ENCODE data around the gene UQCC2. TPM values are rescaled to one million over a fixed set of nuclear protein-coding genes. Genes with fewer than 3 reads are reported as not detected.

Gene UQCC2
- total RNA-seq, 4 donors from 2014 or later, result 11.3 to 39.4 (median 21.7) TPM

DNA sequence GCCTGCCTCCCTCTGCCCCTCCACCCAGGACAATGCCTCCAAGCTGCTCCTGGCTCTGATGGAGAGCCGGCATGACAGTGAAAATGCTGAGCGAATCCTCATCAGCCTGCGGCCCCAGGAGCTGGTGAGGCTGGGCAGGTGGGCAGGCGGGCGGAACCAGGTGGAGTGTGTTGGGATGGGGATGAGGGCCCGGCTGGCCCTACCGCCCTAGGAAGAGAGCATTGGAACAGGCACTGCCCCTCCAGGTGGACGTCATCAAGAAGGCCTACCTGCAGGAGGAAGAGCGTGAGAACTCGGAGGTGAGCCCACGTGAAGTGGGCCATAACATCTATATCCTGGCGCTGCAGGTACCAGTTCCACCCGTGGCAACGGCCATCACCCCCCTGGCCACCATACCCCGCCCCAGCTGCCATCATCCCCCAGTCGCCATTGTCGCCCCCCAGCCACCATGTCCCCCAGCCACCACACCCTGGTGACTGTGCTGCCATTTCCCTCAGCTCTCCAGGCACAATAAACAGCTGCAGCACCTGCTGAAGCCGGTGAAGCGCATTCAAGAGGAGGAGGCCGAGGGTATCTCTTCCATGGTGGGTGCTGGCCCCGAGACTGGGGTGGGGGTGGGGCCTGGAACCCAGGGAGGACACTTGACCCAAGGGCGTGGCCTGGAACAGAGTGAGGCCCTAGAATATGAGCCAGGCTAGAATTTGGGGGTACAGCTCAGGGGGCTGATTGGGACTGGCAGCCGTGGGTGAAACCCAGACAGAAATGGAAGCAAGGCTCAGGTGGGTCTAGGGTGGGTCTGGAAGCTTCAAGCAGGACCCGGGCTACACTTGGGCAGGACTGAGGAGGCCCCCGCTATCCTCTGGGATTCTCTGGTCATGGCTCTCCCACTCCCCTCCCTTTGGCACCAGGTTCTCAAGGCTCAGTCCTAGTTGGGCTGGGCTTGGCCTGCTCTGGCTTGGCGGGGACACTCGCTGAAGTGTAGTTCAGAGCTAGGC lies 24.2 kb downstream of the UQCC2 start:
- no peaks in the 10 kb centered on the region for H3K27me3 ChIP-seq
- H3K36me3 ChIP-seq, result peaks cover 100% of the 10 kb centered on the region
- H3K4me3 ChIP-seq, result no peak overlapping the region
- no peak overlapping the region for H3K27ac ChIP-seq
- DNase-seq (ENCODE audit: low spot score in 2 of 2), result no peak
- no peaks in the 10 kb centered on the region for H3K9me3 ChIP-seq
- TF ChIP-seq POLR2A (IDR thresholded peaks at IDR 0.05) (no peak), EP300 (IDR thresholded peaks at IDR 0.05) (no peak), POLR2AphosphoS5 (IDR thresholded peaks at IDR 0.05) (no peak)
- TF ChIP-seq, protein P1, sequence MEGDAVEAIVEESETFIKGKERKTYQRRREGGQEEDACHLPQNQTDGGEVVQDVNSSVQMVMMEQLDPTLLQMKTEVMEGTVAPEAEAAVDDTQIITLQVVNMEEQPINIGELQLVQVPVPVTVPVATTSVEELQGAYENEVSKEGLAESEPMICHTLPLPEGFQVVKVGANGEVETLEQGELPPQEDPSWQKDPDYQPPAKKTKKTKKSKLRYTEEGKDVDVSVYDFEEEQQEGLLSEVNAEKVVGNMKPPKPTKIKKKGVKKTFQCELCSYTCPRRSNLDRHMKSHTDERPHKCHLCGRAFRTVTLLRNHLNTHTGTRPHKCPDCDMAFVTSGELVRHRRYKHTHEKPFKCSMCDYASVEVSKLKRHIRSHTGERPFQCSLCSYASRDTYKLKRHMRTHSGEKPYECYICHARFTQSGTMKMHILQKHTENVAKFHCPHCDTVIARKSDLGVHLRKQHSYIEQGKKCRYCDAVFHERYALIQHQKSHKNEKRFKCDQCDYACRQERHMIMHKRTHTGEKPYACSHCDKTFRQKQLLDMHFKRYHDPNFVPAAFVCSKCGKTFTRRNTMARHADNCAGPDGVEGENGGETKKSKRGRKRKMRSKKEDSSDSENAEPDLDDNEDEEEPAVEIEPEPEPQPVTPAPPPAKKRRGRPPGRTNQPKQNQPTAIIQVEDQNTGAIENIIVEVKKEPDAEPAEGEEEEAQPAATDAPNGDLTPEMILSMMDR (IDR thresholded peaks at IDR 0.05), result no peak
- H3K4me1 ChIP-seq, result peaks cover 2% of the 10 kb centered on the region
- WGBS, result 90% methylated on average over 21 of the region's 27 CpGs

DNA sequence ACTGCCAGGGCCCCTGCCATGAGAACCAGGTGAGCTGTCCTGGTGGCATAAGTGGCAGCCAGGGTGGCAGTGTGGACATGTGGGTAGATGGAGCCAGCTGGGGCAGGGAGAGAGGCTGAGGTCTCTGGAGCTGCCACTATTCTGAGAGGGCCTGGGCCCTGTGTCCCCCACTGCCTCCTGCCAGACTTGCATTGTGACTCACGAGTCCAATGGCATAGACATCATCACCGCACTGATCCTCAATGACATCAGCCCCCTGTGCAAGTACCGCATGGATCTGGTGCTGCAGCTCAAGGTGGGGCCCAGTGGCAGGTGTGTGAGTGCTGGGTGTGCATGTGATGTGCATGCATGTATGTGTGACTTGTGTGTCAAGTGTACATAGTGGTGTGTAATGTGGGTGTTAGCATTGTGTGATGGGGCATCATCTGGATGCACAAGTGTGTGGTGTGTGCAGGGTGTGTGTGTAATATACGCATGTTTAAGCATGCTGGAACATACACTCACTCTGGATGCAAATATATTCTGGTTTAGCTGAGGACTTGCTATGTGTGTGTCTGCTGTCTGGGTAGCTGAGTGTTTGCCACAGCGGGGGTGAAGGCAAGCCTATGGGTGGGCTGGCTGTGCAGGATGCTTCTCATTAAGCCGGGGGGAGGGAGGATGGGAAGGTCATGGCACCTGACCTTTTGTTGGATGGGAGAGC lies 25.1 kb downstream of the UQCC2 start:
- H3K27me3 ChIP-seq, result no peaks in the 10 kb centered on the region
- TF ChIP-seq POLR2A (IDR thresholded peaks at IDR 0.05) (no peak), POLR2AphosphoS5 (IDR thresholded peaks at IDR 0.05) (no peak), EP300 (IDR thresholded peaks at IDR 0.05) (no peak)
- TF ChIP-seq, protein P1 (IDR thresholded peaks at IDR 0.05), result no peak
- no peak overlapping the region for H3K4me3 ChIP-seq
- no peaks in the 10 kb centered on the region for H3K9me3 ChIP-seq
- peaks cover 100% of the 10 kb centered on the region for H3K36me3 ChIP-seq
- DNase-seq (ENCODE audit: low spot score in 2 of 2), result no peak
- no peak overlapping the region for H3K27ac ChIP-seq
- H3K4me1 ChIP-seq, result no peaks in the 10 kb centered on the region
- WGBS, result 85% methylated on average over 6 of the region's 6 CpGs

DNA sequence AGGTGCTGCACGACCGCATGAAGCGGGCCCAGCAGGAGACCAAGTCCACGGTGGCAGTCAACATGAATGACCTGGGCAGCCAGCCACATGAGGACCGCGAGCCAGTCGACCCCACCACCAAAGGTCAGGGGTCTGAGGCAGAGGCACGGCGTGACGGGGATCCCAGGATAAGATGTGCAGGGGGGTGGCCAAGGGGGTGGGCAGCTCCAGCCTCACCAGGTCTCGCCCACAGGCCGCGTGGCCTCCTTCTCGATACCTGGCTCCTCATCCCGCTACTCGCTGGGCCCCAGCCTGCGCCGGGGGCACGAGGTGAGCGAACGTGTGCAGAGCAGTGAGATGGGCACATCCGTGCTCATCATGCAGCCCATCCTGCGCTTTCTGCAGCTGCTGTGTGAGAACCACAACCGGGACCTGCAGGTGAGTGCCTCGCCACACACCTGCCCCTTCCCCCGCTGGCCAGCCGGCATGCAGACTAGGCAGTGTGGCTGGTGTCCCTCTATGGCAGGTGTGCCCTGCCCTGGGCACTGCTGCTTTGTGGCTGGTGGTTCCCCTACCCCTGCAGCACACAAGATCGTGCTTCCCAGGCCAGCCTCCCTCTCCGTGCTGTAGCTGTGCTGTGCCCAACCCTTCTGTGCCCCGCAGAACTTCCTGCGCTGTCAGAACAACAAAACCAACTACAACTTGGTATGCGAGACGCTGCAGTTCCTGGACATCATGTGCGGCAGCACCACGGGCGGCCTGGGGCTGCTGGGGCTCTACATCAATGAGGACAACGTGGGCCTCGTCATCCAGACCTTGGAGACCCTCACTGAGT lies 25.9 kb downstream of the UQCC2 start:
- DNase-seq (ENCODE audit: low spot score in 2 of 2), result no peak
- Histone ChIP-seq H3K27me3 (no peaks in the 10 kb centered on the region), H3K27ac (no peak overlapping the region), H3K4me3 (no peak overlapping the region), H3K9me3 (no peaks in the 10 kb centered on the region), H3K4me1 (no peaks in the 10 kb centered on the region), H3K36me3 (peaks cover 98% of the 10 kb centered on the region)
- no peak for TF ChIP-seq EP300 (IDR thresholded peaks at IDR 0.05)
- TF ChIP-seq, protein P1 (IDR thresholded peaks at IDR 0.05), result no peak
- TF ChIP-seq POLR2A (IDR thresholded peaks at IDR 0.05), result no peak
- 89% methylated on average over 23 of the region's 38 CpGs for WGBS

DNA sequence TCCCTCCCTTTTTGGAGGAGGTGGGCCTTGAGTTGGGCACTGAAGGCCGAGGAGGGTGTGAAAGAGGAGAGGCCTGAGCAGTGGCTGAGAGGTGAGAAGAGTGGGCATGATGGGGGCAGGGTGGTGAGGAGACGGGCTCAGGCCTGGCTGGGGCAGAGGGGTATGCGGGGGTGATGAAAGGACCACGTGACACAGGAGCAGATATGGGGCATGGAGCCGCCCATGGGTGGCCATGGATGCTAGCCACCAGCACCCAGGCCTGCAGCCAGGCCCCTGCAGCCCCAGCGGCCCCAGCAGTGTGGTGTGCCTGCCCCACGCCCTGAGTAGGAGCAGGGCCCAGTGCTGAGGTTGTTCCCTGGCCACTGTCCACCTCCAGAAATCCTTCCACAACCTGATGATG lies 26.5 kb downstream of the UQCC2 start:
- no peaks in the 10 kb centered on the region for H3K4me1 ChIP-seq
- H3K9me3 ChIP-seq, result no peaks in the 10 kb centered on the region
- WGBS, result 88% methylated on average over 5 of the region's 7 CpGs
- no peak overlapping the region for H3K27ac ChIP-seq
- no peak overlapping the region for H3K4me3 ChIP-seq
- H3K36me3 ChIP-seq, result peaks cover 98% of the 10 kb centered on the region
- H3K27me3 ChIP-seq, result no peaks in the 10 kb centered on the region
- TF ChIP-seq EP300 (IDR thresholded peaks at IDR 0.05), result no peak
- TF ChIP-seq POLR2A (IDR thresholded peaks at IDR 0.05), result no peak
- TF ChIP-seq POLR2AphosphoS5 (IDR thresholded peaks at IDR 0.05), result no peak
- TF ChIP-seq, protein P1 (IDR thresholded peaks at IDR 0.05), result no peak
- no peak for DNase-seq (ENCODE audit: low spot score in 2 of 2)

Data from suprapubic skin (tissue), 4 donors.